ENCODE data around the gene RUNX1. TPM values are rescaled to one million over a fixed set of nuclear protein-coding genes. Genes with fewer than 3 reads are reported as not detected.
"Not testable (repeated sequence)": the region's sequence is repeated elsewhere in the genome, so short reads cannot be mapped to it uniquely, and the experiment has no call there.

The RUNX1 gene
- polyA plus RNA-seq, 3 donors = 6.2 to 49.7 (median 8.7) TPM

DNA sequence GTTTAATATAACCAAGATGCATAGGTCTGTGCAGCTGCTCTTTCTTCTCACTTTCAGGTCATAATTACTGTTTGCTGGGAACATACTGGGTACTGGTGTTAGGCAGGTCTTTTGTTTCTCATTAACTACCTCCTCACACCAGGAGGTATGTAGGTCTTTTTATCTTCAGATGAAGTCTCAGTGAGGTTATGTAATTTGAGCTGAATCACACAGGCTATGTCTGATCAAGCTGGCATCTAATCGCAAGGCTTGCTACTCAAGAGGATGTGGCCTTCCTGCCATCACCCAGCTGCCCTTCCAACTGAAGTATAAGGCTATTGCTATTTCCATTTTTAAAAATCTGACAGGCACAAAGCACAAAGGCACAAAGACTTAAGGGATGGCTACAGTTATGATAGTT is 96.4 kb downstream of the RUNX1 start:
- WGBS (ENCODE audit: insufficient coverage) = 14% methylated on average over 1 of the region's 1 CpG
- Histone ChIP-seq H4K20me1 (ENCODE audit: insufficient read depth, low read length) (peaks cover 91% of the 10 kb centered on the region), H3K9ac (ENCODE audit: insufficient read depth, low read length, poor library complexity, severe bottlenecking) (no peak overlapping the region), H3K27ac (ENCODE audit: low read depth in 1 of 2, low read length in 2 of 2) (no peak overlapping the region), H3K9me3 (replicated peaks in 1 of 2; ENCODE audit: control insufficient read depth in 1 of 2, insufficient read depth in 1 of 2, low read length in 2 of 2) (no peaks in the 10 kb centered on the region), H3K79me2 (ENCODE audit: insufficient read depth, low read length) (peaks cover 94% of the 10 kb centered on the region), H3K36me3 (replicated peaks in 1 of 2; ENCODE audit: control insufficient read depth in 1 of 2, insufficient read depth in 2 of 2, low read length in 2 of 2) (peaks cover 0 to 3% of the 10 kb centered on the region in 2 donors), H3K4me1 (ENCODE audit: control insufficient read depth in 1 of 2, insufficient read depth in 2 of 2, low read length in 2 of 2) (peaks cover 7 to 14% of the 10 kb centered on the region in 2 donors), H2AFZ (ENCODE audit: insufficient read depth, low read depth, low read length, poor library complexity, severe bottlenecking) (no peak overlapping the region), H3K27me3 (ENCODE audit: control insufficient read depth in 2 of 2, insufficient read depth in 2 of 2, low read length in 2 of 2) (no peaks in the 10 kb centered on the region), H3K4me2 (replicated peaks; ENCODE audit: extremely low read depth, low read length, poor library complexity, severe bottlenecking) (no peak overlapping the region), H3K4me3 (replicated peaks in 1 of 3; ENCODE audit: low read depth in 2 of 3, low read length in 3 of 3) (no peak overlapping the region)
- Mint-ChIP-seq H3K4me1 (peaks cover 22% of the 10 kb centered on the region), H3K9me3 (peaks cover 0 to 4% (median 0%) of the 10 kb centered on the region in 7 donors), H3K36me3 (peaks cover 12 to 25% of the 10 kb centered on the region in 2 donors), H3K27ac (peak overlapping the region in 3 of 7 donors; percentile 17 to 43 (median 17)), H3K4me3 (no peak overlapping the region), H3K27me3 (ENCODE audit: low read depth in 3 of 3) (peaks cover 0 to 2% (median 0%) of the 10 kb centered on the region in 3 donors)
- intact Hi-C loops (cut with micrococcal nuclease) = no loop called here
- TF ChIP-seq, protein P1, sequence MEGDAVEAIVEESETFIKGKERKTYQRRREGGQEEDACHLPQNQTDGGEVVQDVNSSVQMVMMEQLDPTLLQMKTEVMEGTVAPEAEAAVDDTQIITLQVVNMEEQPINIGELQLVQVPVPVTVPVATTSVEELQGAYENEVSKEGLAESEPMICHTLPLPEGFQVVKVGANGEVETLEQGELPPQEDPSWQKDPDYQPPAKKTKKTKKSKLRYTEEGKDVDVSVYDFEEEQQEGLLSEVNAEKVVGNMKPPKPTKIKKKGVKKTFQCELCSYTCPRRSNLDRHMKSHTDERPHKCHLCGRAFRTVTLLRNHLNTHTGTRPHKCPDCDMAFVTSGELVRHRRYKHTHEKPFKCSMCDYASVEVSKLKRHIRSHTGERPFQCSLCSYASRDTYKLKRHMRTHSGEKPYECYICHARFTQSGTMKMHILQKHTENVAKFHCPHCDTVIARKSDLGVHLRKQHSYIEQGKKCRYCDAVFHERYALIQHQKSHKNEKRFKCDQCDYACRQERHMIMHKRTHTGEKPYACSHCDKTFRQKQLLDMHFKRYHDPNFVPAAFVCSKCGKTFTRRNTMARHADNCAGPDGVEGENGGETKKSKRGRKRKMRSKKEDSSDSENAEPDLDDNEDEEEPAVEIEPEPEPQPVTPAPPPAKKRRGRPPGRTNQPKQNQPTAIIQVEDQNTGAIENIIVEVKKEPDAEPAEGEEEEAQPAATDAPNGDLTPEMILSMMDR (IDR thresholded peaks at IDR 0.05) = no peak
- no peak for DNase-seq

DNA sequence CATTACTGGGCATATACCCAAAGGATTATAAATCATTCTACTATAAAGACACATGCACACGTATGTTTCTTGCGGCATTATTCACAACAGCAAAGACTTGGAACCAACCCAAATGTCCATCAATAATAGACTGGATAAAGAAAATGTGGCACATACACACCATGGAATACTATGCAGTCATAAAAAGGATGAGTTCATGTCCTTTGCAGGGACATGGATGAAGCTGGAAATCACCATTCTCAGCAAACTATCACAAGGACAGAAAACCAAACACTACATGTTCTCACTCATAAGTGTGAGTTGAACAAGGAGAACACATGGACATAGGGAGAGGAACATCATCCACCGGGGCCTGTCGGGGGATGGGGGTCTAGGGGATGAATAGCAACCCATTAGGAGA is 97.2 kb downstream of the RUNX1 start:
- intact Hi-C loops (cut with micrococcal nuclease); H3K27ac Mint-ChIP-seq; H3K27me3 Mint-ChIP-seq (ENCODE audit: low read depth in 3 of 3); DNase-seq; H3K4me2 ChIP-seq (replicated peaks; ENCODE audit: extremely low read depth, low read length, poor library complexity, severe bottlenecking); H3K4me1 ChIP-seq (ENCODE audit: control insufficient read depth in 1 of 2, insufficient read depth in 2 of 2, low read length in 2 of 2); H3K9me3 ChIP-seq (replicated peaks in 1 of 2; ENCODE audit: control insufficient read depth in 1 of 2, insufficient read depth in 1 of 2, low read length in 2 of 2); H2AFZ ChIP-seq (ENCODE audit: insufficient read depth, low read depth, low read length, poor library complexity, severe bottlenecking); H3K27me3 ChIP-seq (ENCODE audit: control insufficient read depth in 2 of 2, insufficient read depth in 2 of 2, low read length in 2 of 2); H3K4me3 ChIP-seq (replicated peaks in 1 of 3; ENCODE audit: low read depth in 2 of 3, low read length in 3 of 3); H3K9ac ChIP-seq (ENCODE audit: insufficient read depth, low read length, poor library complexity, severe bottlenecking); H3K4me3 Mint-ChIP-seq; H3K27ac ChIP-seq (ENCODE audit: low read depth in 1 of 2, low read length in 2 of 2); H3K9me3 Mint-ChIP-seq; H3K36me3 ChIP-seq (replicated peaks in 1 of 2; ENCODE audit: control insufficient read depth in 1 of 2, insufficient read depth in 2 of 2, low read length in 2 of 2): not testable (repeated sequence)
- Histone ChIP-seq H4K20me1 (ENCODE audit: insufficient read depth, low read length) (peaks cover 91% of the 10 kb centered on the region), H3K79me2 (ENCODE audit: insufficient read depth, low read length) (peaks cover 94% of the 10 kb centered on the region)
- Mint-ChIP-seq H3K4me1 (peaks cover 16% of the 10 kb centered on the region), H3K36me3 (peaks cover 12 to 24% of the 10 kb centered on the region in 2 donors)
- WGBS (ENCODE audit: insufficient coverage) = no CpG with 5 or more reads among the region's 4 CpGs
